GM21786 (cell line): ENCODE measurements around the gene KCNK10.
A peak's percentile ranks its signal among the peaks of the same experiment; 100 is the strongest.

Experiments used
- ATAC-seq: cut with Tn5 transposase; IDR thresholded peaks from one replicate; pipeline ENCODE4 v1.9.1; 2021; ENCODE audit not compliant: unreplicated experiment

The KCNK10 gene

GRCh38 chr14:88321692-88322503 is 1.2 kb downstream of the KCNK10 start:
- no peak for ATAC-seq

- no peak for ATAC-seq
Observed at GRCh38 chr14:88318406-88318805, 4.7 kb downstream of the KCNK10 start.

GRCh38 chr14:88316521-88316920 is 6.5 kb downstream of the KCNK10 start:
- no peak for ATAC-seq

GRCh38 chr14:88312257-88312656 is 10.8 kb downstream of the KCNK10 start:
- ATAC-seq, result no peak

GRCh38 chr14:88311780-88312179 is 11.3 kb downstream of the KCNK10 start:
- no peak for ATAC-seq

DNA sequence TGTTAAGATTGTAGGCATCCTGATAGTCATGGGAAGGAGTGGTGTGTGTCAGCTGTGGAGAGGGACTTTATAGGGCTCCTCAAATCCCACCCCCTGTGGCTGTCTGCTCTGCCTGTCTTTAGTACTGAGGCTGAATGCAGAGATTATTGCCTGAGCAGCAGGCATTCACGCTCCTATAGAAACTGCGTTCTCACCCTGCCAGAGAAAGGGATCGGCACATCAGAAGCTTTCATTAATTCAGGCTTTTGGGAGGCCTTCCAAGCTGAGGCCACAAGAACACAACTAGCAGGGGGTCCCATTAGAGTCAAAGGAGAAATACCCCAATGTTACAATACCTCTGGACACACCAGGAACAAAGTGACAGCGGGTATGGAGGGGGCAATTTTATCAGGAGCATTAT is 12.6 kb downstream of the KCNK10 start:
- no peak for ATAC-seq

GRCh38 chr14:88310021-88310420 is 13.0 kb downstream of the KCNK10 start:
- ATAC-seq, result no peak

- ATAC-seq, result no peak
Observed at GRCh38 chr14:88305528-88306322, 17.3 kb downstream of the KCNK10 start.

GRCh38 chr14:88303041-88303440 is 20.0 kb downstream of the KCNK10 start:
- ATAC-seq, result no peak

GRCh38 chr14:88301381-88301780 is 21.7 kb downstream of the KCNK10 start:
- ATAC-seq, result no peak

DNA sequence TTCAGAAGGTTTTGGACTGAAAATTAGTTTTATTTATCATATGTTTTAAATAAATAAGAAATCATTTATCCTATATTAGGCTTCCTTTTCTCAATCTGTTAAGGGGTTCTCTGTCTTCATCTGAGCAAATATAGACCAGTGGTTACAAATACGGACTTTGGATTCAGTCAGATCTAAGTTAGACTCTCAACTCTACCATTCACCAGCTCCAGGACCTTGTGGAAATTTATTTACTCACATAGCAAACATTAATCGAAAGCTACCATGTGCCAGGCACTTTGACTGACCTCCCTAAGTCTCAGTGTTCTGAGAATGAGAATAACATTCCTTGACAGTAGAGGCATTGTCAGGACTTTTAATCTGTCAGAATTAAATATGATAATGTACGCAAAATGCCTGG is 22.3 kb downstream of the KCNK10 start:
- ATAC-seq, result no peak

DNA sequence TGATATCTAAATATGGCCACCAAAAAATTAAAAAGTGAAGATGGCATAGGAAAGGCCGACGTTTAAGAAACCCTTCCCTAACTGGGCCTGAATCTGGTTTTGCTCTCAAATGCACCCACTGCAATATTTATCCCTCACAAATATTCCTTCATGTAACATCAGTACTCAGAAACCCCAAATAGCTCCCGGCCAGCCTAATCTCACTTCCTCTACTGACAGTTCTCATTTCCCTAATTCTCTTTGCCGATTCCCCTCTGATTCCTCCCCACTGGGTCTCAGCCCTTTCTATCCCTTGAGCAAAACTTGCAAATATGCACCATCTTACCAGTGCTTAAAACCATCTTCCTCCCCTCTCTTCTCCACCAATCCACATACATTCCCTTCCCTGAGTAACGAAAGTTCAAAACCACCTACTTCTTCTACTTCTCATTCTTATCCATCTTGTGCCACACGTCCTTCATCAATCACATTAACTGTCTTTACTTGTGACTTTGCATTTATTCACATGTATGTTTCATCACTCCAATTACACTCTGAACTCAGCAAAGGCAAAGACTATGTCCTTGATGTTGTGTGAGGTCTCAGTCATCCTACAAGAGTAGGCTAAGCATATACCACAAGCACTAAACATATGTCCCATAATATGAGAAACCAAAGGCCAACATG is 23.1 kb downstream of the KCNK10 start:
- ATAC-seq, result peak; percentile 68

DNA sequence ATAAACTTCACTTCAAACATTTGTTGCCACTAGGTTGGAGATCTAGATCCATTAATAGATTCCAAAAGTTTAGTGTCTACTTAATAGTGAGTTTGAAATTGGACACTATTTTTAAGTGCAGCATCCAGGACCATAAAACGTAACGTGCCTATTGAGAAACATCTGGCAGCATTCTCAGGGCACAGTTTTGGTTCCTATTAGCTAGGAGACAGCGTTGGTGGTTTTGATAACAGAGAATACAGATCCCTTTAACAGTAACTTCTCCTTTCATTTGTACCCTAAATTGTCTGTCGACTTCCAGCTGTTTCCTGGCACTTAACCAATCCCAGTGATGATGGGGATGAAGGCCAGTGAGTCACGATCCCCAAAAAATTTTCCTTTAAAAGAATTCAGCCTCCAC is 25.8 kb downstream of the KCNK10 start:
- no peak for ATAC-seq

DNA sequence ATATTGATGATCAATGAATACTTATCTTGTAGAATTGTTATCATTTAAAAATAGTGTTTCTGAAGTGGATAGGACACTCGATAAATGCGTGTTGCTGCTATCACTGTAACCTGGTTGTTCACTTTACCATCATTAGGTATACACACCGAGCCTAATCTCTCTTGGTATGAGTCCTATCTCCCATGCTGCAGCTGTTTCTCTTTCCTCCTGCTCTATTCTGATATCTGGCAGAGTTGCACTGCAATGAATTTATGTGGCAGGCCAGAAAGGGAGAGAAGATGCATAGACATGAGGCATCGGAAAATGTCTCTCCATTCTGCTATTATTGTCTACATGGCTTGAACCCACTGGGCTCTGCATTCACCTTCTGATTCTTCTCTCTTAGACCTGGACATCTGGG is 26.7 kb downstream of the KCNK10 start:
- ATAC-seq, result no peak

- ATAC-seq, result no peak
Observed at GRCh38 chr14:88289996-88290395, 33.1 kb downstream of the KCNK10 start.

- ATAC-seq, result no peak
Observed at GRCh38 chr14:88289234-88289633, 33.8 kb downstream of the KCNK10 start.

DNA sequence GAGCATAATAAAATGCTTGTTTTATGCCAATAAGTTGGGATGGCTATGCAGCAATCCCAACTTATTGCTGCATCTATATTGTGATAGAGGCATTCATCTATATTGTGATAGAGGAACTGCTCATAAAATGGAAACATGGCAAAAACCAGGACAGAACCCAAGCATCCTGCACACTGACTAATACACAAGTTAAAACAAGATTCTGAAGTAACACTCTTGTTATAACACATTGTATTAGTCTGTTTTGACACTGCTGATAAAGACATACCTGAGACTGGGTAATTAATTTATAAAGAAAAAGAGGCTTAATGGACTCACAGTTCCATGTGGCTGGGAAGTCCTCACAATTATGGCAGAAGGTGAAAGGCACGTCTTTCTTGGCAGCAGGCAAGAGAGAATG is 36.8 kb downstream of the KCNK10 start:
- no peak for ATAC-seq

DNA sequence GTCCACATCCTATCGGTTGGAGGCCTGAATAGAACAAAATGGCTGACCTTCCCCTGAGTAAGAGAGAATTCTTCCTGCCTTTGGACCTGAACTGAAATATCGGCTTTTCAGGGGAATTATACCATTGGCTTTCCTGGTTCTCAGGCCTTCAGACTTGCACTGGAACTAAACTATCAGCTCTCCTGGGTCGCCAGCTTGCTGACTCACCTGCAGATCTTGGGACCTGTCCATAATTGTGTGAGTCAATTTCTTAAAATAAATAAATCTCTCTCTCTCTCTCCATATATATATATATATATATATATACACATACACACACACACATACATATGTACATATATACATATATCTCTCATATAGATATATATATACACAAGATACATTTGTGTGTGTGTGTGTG is 41.6 kb downstream of the KCNK10 start:
- ATAC-seq, result no peak

DNA sequence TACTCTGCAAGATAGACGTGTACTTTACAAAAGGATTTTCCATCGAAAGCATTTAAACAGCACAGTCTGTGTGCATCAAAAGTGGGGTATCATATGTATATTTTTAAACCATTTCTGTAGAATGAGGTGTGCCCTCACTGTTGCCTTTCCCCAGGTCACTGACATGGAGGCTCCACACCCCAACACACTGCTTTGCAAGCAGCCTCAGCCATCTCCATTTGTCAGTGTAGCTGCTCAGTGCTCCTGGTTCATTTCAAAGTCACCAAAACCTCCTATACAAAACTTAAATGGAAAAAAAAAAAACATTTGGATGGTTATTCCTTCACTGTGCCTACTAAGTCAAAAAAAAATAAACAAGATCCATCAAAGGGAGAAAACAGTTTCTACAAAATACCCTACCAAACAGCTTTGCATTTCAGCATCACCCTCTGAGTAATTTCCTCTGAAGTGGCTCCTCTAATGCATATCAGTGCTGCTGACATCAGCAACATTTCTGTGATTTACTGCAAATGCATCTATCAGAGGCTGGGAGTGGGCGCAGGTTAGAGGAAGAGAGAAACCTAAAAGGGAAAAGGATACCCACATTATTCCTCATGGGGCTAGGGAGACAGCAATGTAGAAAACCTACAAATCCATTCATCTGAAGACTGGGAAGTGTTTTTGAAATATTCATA is 46.0 kb downstream of the KCNK10 start:
- ATAC-seq, result no peak

DNA sequence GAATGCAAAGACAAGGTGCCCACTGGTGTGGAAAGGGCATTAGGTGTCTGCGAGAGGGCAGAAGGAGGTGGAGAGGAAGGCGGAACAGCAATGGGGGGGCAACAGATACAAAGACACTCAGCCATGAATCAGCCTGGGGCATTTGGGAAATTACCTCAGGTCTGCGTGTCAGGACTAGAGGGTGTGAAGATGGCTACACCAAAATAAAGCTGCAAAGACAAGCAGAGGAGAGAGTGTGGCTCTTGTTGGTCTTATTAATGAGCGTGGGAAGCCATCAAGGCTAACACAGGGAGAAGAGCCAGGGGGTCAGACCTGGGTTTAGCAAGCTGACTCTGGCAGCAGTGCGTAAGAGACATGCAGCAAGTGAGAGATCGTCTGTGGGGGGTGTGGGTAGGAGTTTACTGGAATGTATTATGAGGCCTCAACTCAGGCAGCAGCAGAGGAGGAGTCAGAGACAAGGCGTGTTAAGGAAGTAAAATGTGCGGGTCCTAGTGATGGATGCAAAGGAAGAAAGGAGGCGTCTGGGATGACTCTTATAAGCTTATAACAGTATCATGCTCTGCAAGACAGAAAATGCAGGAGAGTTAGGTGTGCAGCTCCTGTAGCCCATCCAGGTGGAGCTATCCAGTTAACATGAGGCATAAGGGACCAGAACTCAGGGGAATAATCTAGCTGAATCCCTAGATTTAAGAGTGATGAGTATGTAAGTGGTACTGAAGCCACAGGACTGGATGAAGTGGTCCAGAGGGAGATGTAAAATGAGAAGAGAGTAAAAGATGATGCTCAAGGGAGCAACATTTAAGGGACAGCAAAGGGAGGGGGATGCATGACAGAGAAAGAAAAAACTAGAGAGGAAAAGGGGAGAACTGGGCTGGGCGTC is 50.4 kb downstream of the KCNK10 start:
- no peak for ATAC-seq
